DND-41 (cell line): ENCODE data around the gene LRRC39.

Experiments
- EZH2 ChIP-seq: IDR thresholded peaks from 3 replicates; pipeline ENCODE4 v1.6.1; 2012; ENCODE audit warnings: borderline replicate concordance, low read depth, mild to moderate bottlenecking, moderate library complexity, low read length, inconsistent platforms; ENCODE audit not compliant: severe bottlenecking
- TF ChIP-seq, protein P1 (sequence below): IDR thresholded peaks from 2 replicates; pipeline ENCODE4 v1.5.1; 2012; ENCODE audit warnings: borderline replicate concordance, low read length, moderate library complexity, mild to moderate bottlenecking; ENCODE audit not compliant: poor library complexity, severe bottlenecking; ENCODE audit errors: extremely low read depth

DNA sequence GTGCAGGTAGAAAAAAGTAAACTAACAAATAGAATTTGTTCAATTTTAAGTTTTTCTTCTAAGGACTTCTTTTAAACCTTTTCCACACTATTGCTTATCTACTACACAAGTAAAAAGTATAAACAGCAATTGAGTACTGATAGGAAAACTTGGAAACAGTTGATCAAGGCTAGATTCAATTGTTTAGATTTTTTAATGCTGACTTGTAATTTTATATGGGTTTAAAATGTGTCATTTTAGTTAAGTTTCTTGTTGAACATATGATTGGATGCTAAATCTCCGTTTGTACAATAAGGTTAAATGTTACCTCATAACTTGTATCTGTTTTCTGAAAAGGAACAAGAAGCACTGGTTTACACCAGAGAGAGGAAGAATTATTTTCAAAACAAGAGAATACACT, 50.8 kb downstream of the LRRC39 start:
- TF ChIP-seq EZH2: no peak
- TF ChIP-seq, protein P1, sequence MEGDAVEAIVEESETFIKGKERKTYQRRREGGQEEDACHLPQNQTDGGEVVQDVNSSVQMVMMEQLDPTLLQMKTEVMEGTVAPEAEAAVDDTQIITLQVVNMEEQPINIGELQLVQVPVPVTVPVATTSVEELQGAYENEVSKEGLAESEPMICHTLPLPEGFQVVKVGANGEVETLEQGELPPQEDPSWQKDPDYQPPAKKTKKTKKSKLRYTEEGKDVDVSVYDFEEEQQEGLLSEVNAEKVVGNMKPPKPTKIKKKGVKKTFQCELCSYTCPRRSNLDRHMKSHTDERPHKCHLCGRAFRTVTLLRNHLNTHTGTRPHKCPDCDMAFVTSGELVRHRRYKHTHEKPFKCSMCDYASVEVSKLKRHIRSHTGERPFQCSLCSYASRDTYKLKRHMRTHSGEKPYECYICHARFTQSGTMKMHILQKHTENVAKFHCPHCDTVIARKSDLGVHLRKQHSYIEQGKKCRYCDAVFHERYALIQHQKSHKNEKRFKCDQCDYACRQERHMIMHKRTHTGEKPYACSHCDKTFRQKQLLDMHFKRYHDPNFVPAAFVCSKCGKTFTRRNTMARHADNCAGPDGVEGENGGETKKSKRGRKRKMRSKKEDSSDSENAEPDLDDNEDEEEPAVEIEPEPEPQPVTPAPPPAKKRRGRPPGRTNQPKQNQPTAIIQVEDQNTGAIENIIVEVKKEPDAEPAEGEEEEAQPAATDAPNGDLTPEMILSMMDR: no peak
